Smooth muscle cell (in vitro differentiated cells): ENCODE measurements around the gene LRRC36. TPM values are rescaled to one million over a fixed set of nuclear protein-coding genes. Genes with fewer than 3 reads are reported as not detected.
"Not testable (repeated sequence)": the region's sequence is repeated elsewhere in the genome, so short reads cannot be mapped to it uniquely, and the experiment has no call there.

Experiments used
- DNase-seq: peaks from one replicate; lab custom pipeline; 2025; ENCODE audit not compliant: unreplicated experiment; lab: John Stamatoyannopoulos, UW
- H2AFZ ChIP-seq: fragments of 200-600 bp; sonication (generic); 2 replicates; pipeline ENCODE4 v1.6.0; 2016; ENCODE audit warnings: antibody characterized with exemption, low read depth, mild to moderate bottlenecking
- H3F3A ChIP-seq: fragments of 200-600 bp; sonication (generic); 2 replicates; pipeline ENCODE4 v1.6.0; 2017; ENCODE audit warnings: antibody characterized with exemption, low read depth
- H3K27ac ChIP-seq: fragments of 200-600 bp; sonication (generic); 2 replicates; pipeline ENCODE4 v1.5.1; 2016; ENCODE audit warnings: low read depth, mild to moderate bottlenecking
- H3K27me3 ChIP-seq: fragments of 200-600 bp; sonication (generic); 2 replicates; pipeline ENCODE4 v1.6.1; 2016; ENCODE audit warnings: low read depth, mild to moderate bottlenecking
- H3K36me3 ChIP-seq: fragments of 200-600 bp; sonication (generic); 2 replicates; pipeline ENCODE4 v1.5.1; 2016; ENCODE audit warnings: low read depth
- H3K4me1 ChIP-seq: fragments of 200-600 bp; sonication (generic); 2 replicates; pipeline ENCODE4 v1.5.1; 2016; ENCODE audit warnings: low read depth
- H3K4me2 ChIP-seq: fragments of 200-600 bp; sonication (generic); 2 replicates; pipeline ENCODE4 v1.6.0; 2016; ENCODE audit warnings: mild to moderate bottlenecking
- H3K4me3 ChIP-seq: fragments of 200-600 bp; sonication (generic); 2 replicates; pipeline ENCODE4 v1.5.1; 2016; ENCODE audit warnings: mild to moderate bottlenecking
- H3K79me2 ChIP-seq: fragments of 200-600 bp; sonication (generic); 2 replicates; pipeline ENCODE4 v1.6.0; 2016; ENCODE audit warnings: low read depth, mild to moderate bottlenecking
- H3K9ac ChIP-seq: fragments of 200-600 bp; sonication (generic); 2 replicates; pipeline ENCODE4 v1.6.0; 2016; ENCODE audit warnings: low read depth
- H3K9me3 ChIP-seq: fragments of 200-600 bp; sonication (generic); replicated peaks from 2 replicates; pipeline ENCODE4 v1.5.1; 2016; ENCODE audit warnings: low read depth
- H4K20me1 ChIP-seq: fragments of 200-600 bp; sonication (generic); 2 replicates; pipeline ENCODE4 v1.6.0; 2016; ENCODE audit warnings: low read depth
- WGBS: methylation state at CpG from one replicate; pipeline ENCODE4 v1.1.7; 2016; ENCODE audit warnings: low lambda C conversion rate; 5-methylcytosine and 5-hydroxymethylcytosine counted together
- polyA plus RNA-seq: library from polyadenylated mRNA; unstranded; fragments of >200 nt; fragmentation: Nextera tagmentation; extraction: Ambion mirVana; gene quantifications from 2 replicates; pipeline ENCODE4 v1.2.1, GENCODE V29; 2016
- total RNA-seq: library from RNA; depleted of rRNA; stranded (reverse); fragments of >200 nt; gene quantifications from 2 replicates; pipeline ENCODE4 v1.2.3, GENCODE V29; 2014
- TF ChIP-seq, protein P1 (sequence below): fragments of 200-600 bp; sonication (generic); IDR thresholded peaks from 2 replicates; pipeline ENCODE4 v1.5.1; 2017; ENCODE audit warnings: borderline replicate concordance, mild to moderate bottlenecking, antibody characterized with exemption; ENCODE audit not compliant: insufficient read depth, poor library complexity, severe bottlenecking

The LRRC36 gene
- total and polyA plus RNA-seq, 2 experiments from 2014 or later: 0.24 TPM; not detected in 1

DNA sequence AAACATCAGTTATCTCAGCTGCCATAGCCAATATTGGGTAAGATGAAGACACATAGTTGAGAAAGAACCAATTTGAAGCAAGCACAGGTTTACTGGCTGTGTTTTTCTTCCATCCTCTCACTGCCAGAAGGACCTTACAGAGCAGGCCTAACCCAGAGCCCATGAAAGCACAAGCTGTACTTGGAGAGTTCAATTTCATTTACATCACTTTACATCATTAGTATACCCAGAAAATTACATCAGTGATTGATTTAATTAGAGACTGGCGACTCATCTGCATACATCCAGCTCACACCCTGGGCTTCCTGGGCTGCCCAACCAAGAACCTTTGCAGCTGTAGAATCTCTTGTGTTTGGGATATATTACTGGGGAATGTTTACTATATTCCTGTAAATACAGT, 23.7 kb downstream of the LRRC36 start:
- Histone ChIP-seq H3K79me2 (no peaks in the 10 kb centered on the region), H3K9ac (no peak overlapping the region), H3F3A (no peaks in the 10 kb centered on the region), H3K4me2 (no peak overlapping the region), H3K36me3 (no peaks in the 10 kb centered on the region), H3K27me3 (peaks cover 24% of the 10 kb centered on the region), H2AFZ (no peak overlapping the region), H3K4me1 (no peaks in the 10 kb centered on the region), H4K20me1 (no peaks in the 10 kb centered on the region), H3K27ac (no peak overlapping the region), H3K4me3 (no peak overlapping the region), H3K9me3 (no peaks in the 10 kb centered on the region)
- TF ChIP-seq, protein P1, sequence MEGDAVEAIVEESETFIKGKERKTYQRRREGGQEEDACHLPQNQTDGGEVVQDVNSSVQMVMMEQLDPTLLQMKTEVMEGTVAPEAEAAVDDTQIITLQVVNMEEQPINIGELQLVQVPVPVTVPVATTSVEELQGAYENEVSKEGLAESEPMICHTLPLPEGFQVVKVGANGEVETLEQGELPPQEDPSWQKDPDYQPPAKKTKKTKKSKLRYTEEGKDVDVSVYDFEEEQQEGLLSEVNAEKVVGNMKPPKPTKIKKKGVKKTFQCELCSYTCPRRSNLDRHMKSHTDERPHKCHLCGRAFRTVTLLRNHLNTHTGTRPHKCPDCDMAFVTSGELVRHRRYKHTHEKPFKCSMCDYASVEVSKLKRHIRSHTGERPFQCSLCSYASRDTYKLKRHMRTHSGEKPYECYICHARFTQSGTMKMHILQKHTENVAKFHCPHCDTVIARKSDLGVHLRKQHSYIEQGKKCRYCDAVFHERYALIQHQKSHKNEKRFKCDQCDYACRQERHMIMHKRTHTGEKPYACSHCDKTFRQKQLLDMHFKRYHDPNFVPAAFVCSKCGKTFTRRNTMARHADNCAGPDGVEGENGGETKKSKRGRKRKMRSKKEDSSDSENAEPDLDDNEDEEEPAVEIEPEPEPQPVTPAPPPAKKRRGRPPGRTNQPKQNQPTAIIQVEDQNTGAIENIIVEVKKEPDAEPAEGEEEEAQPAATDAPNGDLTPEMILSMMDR: no peak
- no peak for DNase-seq
- 81% methylated on average over 1 of the region's 1 CpG for WGBS

DNA sequence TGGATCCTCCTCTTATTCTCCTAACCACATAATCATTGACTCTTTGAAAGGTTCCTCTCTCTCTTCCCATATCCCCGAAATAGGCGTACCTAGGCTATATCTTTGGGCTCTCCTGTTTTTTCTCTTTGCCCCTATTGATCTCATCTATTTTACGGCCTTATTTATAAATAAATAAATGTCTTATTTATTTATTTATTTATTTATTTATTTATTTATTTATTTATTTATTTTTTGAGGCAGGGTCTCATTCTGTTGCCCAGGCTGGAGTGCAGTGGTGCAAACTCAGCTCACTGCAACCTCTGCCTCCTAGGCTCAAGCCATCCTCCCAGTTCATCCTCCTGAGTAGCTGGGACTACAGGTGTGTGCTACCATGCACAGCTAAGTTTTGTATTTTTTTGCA, 25.8 kb downstream of the LRRC36 start:
- DNase-seq, H3K27ac ChIP-seq, H3K4me1 ChIP-seq, H3K36me3 ChIP-seq, H3K4me3 ChIP-seq, H3K9ac ChIP-seq, H3F3A ChIP-seq, H3K4me2 ChIP-seq, H3K79me2 ChIP-seq, H2AFZ ChIP-seq, H3K9me3 ChIP-seq, H4K20me1 ChIP-seq: not testable (repeated sequence)
- WGBS: 90% methylated on average over 3 of the region's 3 CpGs
- peaks cover 43% of the 10 kb centered on the region for H3K27me3 ChIP-seq

DNA sequence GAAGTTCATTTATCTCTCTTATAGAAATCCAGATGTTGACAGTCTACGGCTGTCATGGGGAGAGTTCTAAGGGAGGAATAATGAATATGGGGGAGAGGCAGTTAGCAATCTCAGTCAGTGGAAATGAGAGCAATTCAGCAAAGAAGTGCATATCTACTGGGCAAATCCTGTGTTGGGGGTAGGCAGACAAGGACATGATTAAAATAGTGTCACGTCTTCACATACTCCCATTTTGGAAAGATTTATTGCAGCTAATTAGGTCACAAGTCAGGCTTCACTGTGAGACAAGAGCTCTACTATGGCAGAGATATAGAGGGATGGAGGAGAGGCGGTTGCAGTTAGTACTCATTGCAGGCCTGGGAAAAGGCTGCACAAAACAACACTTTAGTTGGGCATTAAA, 29.8 kb downstream of the LRRC36 start:
- no peak overlapping the region for H3K4me2 ChIP-seq
- peaks cover 51% of the 10 kb centered on the region for H3K27me3 ChIP-seq
- TF ChIP-seq, protein P1: no peak
- H3F3A ChIP-seq: no peaks in the 10 kb centered on the region
- H3K27ac ChIP-seq: no peak overlapping the region
- H2AFZ ChIP-seq: no peak overlapping the region
- H3K4me3 ChIP-seq: no peak overlapping the region
- no peak overlapping the region for H3K9ac ChIP-seq
- H3K79me2 ChIP-seq: no peaks in the 10 kb centered on the region
- no peak for DNase-seq
- no peaks in the 10 kb centered on the region for H3K4me1 ChIP-seq
- H4K20me1 ChIP-seq: no peaks in the 10 kb centered on the region
- H3K9me3 ChIP-seq: no peaks in the 10 kb centered on the region
- H3K36me3 ChIP-seq: no peaks in the 10 kb centered on the region
- whole genome bisulfite sequencing: 74% methylated on average over 3 of the region's 3 CpGs

DNA sequence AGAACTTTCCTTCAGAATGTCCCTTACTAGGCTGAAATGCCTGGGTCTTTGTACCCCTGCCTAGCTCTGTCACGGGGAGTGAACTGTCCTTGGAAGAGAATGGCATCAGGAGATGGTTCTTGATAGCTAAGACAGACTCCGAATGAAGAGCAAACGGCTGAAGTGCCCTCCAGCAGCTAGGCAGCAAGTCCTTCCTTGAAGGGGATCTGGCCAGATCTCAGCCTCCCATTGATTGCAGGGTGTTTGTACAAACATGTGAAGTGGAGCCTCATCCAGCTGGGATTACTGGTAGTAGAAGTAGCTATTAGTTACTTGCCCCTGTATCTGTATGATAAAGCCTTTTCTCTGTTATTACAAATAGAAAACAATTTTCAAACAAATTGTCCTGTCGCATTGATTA, 30.9 kb downstream of the LRRC36 start:
- TF ChIP-seq, protein P1: no peak
- H4K20me1 ChIP-seq: no peaks in the 10 kb centered on the region
- WGBS: 67% methylated on average over 4 of the region's 4 CpGs

DNA sequence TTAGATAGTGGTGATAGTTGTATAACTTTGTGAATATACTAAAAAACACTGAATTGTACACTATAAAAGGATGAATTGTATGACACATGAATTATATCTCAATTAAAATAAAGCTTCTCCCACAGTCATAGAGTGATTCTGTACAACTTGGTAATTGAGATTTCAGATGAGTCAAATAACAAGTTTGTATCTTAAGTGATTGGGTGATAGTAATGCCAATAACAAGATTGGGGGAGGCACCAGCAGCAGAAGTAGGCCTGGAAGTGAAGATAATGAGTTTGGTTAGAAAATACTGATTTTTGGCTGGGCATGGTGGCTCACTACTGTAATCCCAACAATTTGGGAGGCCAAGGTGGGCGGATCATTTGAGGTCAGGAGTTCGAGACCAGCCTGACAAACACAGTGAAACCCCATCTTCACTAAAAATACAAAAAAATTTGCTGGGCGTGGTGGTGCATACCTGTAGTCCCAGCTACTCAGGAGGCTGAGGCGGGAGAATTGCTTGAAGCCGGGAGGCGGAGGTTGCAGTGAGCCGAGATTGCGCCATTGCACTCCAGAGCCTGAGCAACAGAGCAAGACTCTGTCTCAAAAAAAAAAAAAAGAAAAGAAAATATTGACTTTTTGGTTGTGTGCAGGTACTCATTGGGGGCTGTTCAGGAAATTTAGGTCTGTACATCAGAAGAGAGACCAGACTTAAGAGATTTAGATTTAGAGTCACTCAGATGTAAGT, 33.1 kb downstream of the LRRC36 start:
- not testable (repeated sequence) for H4K20me1 ChIP-seq, H2AFZ ChIP-seq, H3K4me3 ChIP-seq, H3K9me3 ChIP-seq, H3K36me3 ChIP-seq, H3K27ac ChIP-seq, H3K4me2 ChIP-seq, DNase-seq, H3F3A ChIP-seq, H3K9ac ChIP-seq, H3K4me1 ChIP-seq, H3K79me2 ChIP-seq
- 92% methylated on average over 8 of the region's 8 CpGs for WGBS
- peaks cover 62% of the 10 kb centered on the region for H3K27me3 ChIP-seq

More for the DNA sequence above, 30.9 kb downstream of the LRRC36 start:
- no peak overlapping the region for H3K27ac ChIP-seq
- H3K79me2 ChIP-seq: no peaks in the 10 kb centered on the region
- no peaks in the 10 kb centered on the region for H3K9me3 ChIP-seq
- H3K27me3 ChIP-seq: peaks cover 56% of the 10 kb centered on the region
- H3F3A ChIP-seq: no peaks in the 10 kb centered on the region
- no peak overlapping the region for H3K9ac ChIP-seq
- H2AFZ ChIP-seq: no peak overlapping the region
- no peaks in the 10 kb centered on the region for H3K4me1 ChIP-seq
- no peak for DNase-seq
- H3K36me3 ChIP-seq: no peaks in the 10 kb centered on the region
- no peak overlapping the region for H3K4me3 ChIP-seq
- no peak overlapping the region for H3K4me2 ChIP-seq
